Cortex of kidney (tissue), 1 donor: ENCODE results near the gene FLT4.

Experiments used
- DNase-seq: peaks from one replicate; lab custom pipeline; 2025; lab: John Stamatoyannopoulos, UW

The FLT4 gene

DNA sequence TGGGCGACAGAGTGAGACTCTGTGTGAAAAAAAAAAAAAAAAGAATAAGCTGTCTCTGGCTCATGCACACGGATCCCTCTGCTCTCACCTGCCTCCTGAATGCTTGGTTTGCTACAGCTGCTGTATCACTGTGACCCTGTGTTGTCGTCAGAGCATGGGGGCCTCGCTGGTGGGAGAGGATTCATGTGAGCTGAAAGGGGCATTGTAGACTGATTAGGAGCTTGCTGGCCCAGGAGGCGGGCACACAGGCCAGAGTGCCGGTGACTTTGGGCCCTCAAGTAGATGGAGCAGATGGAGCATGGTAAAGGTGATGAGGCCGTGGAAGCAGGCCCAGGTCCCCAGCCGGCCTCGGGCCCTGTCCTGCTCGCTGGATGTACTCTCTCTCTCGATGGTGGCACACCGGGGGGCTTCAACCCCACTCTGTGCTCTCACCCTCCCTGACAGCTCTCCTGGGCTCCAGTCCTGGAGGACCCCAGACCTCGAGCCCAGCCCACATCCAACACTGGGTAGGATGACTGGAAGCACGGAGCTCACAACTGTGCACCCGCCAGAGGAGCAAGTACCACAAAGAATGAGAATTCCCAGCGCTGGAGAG is 7.1 kb downstream of the FLT4 start:
- DNase-seq = no peak

DNA sequence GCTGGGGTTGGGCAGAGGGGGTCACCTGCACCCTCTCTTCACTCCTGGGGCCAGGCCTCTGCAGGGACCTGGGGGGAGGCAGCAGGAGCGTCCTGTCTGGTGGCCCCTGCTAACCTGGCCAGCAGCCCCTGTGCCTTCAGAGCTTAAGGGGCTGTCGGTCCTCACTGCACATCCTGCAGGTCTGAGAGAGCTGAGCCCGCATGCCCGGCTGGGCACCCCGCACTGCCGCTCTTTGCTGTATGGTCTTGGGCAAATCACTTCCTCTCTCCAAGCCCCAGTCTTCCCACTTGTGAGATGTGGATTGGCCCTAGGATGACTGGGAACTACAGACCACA is 7.9 kb downstream of the FLT4 start:
- DNase-seq = no peak

DNA sequence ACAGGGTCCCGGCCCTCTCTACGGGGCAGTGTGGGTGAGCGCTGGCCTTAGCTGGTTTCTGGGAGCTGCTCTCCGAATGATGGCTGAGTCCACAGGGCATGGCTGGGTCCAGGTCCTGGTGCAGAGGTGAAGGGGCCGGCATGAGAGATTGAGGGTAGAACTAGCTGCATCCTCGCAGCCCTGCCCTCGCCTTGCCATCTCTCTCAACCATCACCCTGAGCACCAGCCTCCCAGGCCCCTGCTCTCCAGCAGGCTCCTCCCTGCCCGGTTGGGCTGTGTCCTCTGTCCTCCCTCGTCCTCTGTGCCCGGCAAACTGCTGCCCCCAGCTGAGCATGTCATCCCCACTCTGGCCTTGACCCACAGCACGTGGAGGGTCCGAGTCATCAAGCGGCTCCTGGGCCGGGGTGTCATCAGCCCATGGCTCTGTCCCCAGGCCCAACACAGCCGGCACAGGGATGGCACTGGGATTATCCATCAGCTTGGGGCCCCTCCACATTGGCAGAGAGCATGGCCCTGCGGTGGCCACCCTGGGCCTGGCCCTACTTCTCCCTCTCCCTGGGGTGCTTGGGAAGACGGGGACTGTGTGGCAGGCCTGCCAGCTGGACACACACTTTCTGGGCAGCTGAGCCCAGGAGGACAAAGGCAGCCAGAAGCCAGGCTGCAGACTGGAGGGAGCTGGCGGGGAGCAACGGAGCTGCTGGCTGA is 8.4 kb downstream of the FLT4 start:
- DNase-seq = no peak

DNA sequence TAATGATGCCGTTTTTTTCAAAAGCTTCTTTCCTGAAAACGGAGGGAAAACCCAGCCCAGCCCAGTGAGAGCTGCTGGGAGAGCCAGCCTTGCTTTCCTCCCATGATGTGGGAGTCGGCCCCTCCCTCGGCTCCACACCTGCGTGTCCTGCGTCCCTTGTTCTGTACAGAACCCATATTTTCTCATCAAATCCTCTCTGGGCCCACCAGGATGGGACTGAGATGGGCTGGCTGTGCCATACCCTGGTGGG is 8.9 kb downstream of the FLT4 start:
- DNase-seq = no peak

DNA sequence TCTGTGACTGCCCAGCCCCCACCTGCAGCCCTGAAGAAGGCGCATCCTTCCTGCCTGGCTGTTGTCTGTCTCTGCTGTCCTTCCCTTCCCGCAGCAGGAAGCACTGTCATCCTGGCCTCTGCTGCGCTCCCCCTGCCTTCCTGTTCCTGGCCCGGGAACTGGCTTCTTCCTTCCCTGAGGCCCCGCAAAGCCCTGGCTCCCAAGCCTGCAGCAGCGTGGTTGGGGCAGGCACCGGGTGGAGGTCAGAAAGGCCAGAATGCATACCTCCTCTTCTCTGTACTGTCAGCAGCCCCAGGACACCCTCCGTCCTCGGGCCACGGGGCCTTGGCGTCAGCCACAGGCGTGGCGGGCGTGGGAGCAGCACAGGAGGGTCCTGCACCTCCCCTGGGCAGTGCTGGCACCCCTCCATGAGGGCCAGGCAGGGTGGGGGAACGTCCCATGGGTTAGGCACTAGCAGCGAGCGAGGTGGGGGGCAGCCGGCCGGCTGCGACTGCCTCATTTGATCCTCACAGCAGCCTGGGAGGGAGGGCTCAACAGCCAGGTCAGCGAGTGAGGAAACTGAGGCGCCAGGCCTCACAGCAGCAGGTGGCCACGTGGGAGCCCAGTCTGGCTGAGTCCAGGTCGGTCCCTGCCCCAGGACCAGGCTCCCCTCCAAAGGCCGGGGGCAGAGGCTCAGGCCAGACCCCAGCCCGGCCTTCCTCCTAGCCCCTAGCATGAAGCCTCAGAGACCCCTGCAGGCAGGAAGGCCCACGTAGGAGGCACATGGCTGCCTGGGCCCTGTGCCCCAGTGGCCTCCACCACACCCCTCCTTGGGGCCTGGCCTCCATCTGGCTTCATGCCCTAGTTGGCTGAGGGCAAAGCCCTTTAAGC is 9.4 kb downstream of the FLT4 start:
- DNase-seq = no peak

DNA sequence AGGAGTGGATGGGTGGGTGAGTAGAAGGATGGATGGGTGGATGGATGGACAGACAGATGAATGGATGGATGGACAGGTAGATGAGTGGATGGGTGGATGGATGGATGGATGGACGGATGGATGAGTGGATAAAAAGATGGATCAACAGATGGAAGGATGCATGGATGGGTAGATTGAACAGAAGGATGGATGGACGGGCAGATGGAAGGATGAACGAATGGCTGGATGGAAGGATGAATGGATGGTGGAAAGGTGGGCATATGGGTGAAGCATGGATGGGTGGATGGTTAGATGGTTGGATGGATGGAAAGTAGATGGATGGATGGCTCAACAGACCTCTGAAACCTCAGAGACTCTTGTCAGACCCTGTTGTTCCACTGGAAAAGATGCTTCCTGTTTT is 10.1 kb downstream of the FLT4 start:
- no peak for DNase-seq

DNA sequence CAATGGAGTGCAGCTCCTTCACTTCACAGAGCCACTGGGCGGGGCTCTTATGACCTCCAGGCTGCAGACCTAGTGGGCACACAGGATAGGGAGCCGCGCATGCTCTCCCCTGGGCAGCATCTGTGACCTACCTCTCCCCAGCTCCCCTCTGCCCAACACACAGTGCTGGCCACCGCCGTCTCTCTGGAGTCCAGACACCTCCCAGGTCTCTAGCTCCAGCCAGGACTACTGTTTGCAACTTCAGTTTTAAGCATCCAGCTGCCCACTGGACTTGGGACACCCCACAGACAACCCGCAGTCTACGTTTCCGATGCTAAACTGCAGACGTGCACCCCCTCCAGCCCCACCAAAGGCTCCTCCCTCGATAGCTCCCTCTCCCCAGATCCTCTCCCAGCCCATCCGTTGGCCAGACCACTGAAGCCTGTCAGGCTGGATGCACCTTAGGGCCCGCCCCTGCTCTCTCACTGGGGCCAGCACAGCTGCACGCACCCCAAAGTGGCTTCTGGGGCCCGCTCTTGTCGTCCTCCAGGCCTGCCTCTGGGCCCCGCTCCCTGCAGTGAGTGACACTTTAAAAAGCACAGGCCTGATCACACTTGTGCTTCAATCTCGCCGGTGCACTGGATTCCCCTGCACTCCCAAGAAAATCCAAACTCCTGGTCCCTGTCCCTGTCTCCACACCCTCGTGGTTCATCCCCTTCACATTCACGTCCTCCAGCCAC is 11.3 kb downstream of the FLT4 start:
- no peak for DNase-seq

DNA sequence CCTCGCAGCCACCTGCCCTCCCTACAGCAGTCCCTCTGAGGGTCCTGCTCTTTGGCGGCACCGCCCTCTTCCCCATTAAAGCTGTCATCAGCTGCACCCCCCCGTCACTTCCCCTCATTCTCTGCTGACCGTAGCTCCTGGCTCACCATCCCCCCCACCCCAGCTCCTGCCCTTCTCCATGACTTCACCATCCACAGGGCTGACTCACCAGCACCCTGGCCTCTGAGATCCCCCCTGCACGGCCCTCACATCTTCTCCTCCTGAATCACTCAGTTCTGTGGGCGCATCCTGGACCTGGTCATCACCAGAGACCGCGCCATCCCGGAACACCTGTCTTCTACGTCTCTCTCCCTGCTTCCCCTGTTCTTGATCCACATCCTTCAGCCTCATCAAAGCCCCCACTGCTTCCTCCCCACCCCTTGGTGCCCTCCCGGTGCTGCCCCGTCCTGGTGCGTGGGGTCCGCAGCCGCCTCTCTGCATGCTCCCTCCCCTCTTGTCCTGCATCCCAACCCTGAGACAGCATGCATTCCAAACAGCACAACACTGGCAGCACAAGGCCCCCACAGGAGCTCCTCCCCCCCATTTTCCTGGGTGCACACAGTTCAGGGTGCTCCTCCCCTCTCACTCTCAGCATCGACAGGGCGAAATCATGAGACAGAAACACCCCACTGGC is 12.9 kb downstream of the FLT4 start:
- no peak for DNase-seq

DNA sequence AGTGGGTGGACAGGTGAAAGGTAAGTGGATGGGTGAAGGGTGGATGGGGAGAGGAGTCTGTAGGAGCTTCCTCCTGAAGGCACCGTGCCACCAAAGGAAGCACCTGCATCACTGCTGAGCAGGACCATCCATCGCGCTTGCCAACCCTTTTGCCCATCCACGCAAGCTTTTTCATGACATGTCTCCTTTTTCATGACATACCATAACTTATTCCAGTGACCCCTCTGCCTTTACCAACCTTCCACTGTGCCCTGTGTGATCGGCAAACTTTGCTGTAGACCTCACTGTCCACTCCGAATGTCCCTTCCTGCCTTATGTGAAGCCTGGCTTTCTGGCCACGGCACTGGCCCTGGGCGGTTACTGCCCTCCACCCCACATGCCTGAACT is 13.4 kb downstream of the FLT4 start:
- no peak for DNase-seq

DNA sequence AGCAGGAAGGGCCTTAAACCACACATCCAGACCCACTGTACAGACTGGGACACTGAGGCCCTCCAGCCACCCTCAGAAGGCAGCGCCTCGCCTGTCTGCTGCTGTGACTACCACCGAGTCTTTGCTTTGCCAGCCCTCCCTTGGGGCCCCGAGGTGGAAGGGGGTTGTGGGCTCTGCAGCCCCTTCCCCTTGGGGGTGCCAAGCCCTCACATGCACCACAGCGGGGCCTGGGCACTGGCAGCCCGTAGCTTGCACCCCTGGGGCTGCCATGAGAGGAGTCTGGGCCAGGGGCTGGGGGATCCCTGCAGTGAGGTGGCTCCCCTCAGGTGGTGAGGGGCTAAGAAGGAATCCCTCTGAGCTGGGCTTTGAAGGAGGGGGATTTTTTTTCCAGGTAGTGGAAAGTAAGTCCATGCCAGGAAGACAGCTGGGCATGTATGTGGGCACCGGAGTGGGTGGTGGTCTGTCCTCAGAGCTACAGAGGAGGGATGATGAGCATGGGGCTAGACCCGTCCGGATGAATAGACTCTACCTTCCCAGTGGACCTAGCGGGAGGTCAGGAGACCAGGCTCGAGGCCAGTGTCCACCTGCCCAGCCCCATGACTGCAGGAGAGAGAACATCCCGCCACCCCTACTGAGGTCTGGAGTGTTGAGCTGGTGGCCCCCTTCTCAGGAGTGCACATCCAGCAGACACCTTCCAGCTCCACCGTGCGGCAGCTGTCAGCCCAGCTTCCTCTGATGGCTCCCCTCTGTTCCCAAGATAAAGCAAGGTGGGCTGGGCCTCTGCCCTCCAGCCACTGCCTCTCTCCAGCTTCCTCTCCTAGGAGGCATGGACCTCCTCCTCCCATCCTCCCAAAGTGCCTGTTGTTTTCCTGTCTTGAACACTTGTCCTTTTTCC is 15.9 kb downstream of the FLT4 start:
- no peak for DNase-seq

DNA sequence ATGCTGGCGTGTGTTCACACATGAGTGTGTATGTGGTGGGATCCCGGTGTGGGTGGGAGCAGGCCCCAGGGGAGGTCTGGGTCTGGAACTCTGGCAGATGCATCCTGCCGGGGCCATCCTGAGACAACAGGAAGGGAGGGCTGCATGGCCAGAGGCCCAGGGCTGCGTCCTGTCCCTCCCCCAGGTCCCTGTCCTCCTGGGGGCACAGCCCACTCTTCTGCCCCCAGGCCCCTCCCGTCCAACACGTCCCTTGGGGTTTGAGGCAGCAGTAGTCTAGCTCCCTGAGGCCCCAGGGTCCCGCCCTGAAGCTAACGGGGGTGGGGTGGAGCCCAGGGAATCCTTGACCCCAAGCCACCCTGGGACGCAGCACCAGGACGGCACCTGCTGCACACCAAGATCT is 16.6 kb downstream of the FLT4 start:
- no peak for DNase-seq

DNA sequence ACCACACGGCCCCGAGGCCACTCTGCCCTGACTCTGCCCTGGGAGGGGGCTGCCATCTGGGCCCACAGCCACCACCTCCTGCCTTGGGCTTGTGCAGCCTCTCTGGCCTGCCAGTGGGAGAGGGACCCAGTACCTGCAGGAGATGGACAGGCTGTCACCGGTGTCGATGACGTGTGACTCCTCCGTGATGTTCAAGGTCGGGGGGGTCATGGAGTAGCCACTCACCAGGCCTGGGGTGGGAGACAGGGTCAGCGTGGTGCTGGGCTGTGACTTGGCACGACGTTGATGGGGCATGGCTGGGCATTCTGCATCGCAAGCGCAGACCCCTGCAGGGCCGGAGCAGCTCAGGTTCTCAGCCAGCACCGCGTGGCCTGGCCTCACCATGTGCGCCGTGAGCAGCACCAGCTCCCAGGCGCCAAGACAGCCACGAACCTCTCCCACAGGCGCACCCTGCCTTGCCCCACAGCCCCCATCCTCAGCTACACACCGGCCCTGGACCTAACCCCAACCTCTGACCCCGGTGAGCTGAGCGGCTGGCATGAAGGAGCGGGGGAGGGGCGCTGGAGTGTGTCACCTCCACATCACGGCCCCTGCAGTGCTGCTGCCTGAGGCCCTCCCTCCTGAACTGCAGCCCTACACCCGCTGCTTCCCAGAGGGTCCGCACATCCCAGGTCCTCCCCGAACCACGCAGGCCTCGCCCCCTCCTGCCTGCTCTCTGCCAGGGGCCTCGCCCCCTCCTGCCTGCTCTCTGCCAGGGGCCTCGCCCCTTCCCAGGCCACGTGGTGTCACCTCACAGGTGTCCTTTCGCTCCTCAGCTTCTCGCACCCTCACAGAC is 17.6 kb downstream of the FLT4 start:
- DNase-seq = no peak

DNA sequence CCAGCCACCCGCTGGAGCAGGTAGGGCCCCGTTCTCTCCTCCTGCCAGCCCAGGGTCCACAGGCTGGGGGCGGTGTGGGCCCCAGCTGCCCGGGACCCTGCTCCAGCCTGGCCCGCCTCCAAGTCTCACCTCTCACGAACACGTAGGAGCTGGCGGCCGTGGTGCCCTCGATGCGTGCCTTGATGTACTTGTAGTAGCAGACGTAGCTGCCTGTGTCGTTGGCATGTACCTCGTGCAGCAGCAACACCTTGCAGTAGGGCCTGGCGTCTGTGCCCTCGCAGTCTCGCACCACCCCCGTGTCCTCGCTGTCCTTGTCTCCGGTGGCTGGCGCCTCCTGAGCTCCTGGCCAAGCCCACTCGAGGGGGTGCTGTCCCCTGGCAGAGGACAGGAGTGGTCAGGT is 19.0 kb downstream of the FLT4 start:
- DNase-seq = no peak

DNA sequence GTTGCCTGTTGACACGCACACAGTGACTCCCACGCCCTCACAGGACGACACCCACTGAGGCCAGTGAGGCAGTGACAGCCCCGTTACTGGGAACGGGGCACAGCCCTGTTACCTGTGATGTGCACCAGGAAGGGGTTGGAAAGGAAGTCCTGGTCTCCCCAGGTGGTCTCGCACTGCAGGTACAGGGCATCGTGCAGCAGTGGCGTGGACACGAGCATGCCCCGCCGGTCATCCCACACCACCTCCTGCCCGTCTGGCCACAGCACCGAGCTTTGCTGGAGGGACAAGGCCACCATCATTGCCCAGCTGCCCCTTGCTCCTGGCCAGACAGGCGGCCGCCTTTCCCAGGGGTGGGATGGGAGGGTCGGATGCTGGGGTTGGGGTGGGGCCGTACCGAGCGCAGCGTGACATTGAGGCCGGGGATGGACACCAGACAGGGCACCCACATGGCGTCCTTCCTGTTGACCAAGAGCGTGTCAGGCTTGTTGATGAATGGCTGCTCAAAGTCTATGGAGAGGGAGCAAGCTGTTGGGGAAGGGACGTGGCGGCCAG is 19.5 kb downstream of the FLT4 start:
- no peak for DNase-seq

DNA sequence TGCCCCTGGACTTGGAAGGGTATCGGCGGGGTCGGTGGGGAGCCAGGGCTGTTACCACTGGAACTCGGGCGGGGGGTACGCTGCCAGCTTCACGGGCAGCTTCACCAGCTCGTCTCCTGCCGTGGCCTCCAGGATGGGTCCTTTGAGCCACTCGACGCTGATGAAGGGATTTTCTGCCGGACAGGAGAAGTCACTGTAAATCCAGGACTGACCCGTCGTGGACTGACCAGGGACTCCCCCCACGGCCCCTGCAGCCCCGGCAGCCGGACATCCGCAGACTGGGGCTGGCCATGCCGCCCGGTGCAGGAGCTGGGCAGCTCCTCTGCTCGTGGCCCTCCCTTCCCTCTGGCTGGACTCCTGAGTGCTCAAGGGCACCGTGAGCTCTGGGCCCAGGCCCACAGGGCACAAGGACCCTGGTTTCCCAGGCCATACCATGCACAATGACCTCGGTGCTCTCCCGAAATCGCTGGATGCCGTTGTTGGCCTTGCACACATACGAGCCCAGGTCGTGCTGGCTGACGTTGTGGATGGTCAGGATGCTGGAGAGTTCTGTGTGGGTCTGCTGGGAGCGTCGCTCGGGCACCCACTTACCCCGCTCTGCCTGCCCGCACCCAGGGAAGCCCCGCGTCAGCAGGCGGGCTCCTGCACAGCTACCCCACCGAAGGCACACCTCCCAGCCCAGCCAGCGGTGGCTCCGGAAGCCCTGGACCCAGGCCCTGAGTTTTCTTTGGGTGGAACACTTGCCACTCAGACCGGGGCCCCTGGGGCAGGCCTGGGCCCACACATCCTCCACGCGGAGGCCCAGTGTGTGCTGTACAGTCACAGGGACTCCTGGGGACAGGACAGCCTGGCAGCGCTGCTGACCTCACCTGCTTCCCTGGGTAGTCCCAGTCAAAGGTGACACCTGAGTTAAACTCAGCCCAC is 20.3 kb downstream of the FLT4 start:
- DNase-seq = no peak

DNA sequence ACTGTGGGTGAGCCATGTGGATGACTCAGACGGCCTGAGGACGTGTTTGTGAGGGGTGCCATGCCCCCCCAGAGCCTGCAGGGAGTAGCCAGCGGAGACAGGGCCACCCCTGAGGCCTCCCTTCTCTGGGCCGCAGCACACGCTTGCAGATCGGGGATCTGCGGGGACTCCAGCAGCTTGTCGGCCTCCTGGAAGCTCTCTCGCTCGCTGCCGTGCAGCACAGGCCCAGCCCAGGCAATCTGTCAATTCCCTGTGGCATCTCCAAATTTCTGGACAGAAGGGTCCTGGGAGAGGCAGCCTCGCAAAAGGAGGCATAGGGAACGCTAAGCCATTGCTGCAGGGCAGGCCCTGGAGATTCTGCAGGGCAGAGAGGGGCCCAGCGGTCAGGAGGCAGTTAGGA is 21.2 kb downstream of the FLT4 start:
- DNase-seq = no peak

DNA sequence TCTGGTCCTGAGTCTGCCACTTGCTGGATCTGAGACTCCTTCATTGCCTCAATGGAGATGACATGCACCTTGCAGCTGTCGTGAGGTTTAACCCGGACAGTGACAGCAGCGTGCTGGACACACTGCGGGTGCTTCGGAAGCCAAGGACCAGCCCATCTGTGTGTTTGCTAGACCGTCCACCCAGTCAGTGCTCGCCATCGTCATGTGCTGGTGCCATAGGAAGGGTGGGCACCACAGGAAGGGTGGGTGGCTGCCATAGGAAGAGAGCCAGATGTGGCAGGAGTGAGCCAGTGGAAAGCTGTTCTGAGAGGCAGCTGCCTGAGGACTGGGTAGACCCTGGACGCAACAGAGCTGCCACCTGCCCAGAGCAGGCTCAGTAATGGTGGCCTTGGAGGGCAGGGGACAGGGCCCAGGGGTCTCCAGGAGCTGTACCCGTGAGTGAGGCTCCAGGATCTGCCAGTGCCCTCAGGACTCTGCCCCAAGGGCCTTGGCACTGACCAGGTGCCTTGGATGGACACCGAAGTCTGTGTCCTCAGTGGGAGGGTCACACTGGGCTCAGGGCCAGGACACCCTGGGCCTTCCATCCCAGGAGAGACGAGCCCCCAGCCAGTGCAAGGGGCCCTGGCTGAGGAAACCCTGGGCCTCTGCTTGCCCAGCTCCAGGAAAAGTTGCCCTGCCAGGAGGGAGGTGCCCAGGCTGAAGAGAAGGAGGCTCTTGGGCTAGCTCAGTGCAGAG is 21.8 kb downstream of the FLT4 start:
- DNase-seq = no peak

DNA sequence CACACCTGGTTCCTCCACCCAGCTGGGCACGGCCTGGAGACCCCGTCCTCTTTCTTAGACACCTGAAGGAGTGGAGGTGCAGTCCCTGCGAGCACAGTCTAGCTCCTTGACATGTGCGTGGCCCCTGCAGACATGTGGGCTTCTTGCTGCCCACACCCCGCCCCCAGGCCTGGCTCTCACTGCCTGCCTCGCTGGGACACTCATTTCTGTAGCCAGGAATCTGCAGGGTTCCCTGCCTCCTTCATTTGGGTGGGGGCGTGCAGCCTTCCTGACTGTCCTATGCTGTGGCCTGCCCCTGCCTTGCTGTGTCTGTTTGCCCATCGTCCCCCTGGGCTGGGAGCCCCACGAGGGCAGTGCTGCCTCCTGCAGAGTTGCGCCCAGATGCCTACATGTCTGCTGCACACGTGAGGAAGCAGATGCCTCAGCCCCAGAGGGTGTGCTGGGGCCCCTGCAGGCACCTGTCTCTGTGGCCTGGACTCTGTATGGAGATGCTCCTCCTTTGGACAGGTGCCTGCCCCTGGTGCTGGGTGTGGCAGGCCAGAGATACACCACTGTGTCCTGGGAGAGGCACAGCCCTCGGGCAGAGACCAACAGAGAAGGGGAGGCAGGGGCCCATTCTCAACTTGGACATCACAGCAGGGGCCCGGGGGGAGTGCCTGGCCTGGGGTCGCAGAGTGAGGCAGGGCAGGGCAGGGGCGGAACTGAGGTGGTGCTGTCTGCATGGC is 22.6 kb downstream of the FLT4 start:
- no peak for DNase-seq
